ENCODE measurements around the gene ANKRD12. TPM values are rescaled to one million over a fixed set of nuclear protein-coding genes. Genes with fewer than 3 reads are reported as not detected.

ANKRD12 gene
- total RNA-seq, 1 donor from 2014 or later, result 53.3 TPM

- H3K4me1 Mint-ChIP-seq (ENCODE audit: low read depth), result no peaks in the 10 kb centered on the region
- H3K36me3 Mint-ChIP-seq (ENCODE audit: insufficient read depth), result peaks cover 13% of the 10 kb centered on the region
- H3K4me3 Mint-ChIP-seq (ENCODE audit: low read depth), result no peak overlapping the region
- no peak for DNase-seq (ENCODE audit: low spot score, unreplicated experiment)
- no peaks in the 10 kb centered on the region for H3K27me3 Mint-ChIP-seq
- TF ChIP-seq CTCF (IDR thresholded peaks at IDR 0.05; ENCODE audit: unreplicated experiment), result no peak
- H3K9me3 Mint-ChIP-seq (ENCODE audit: low read depth), result no peaks in the 10 kb centered on the region
- no peak overlapping the region for H3K27ac Mint-ChIP-seq
These were observed 42.0 kb downstream of the ANKRD12 start for GRCh38 chr18:9178557-9178956.

- Mint-ChIP-seq H3K27me3 (no peaks in the 10 kb centered on the region), H3K9me3 (ENCODE audit: low read depth) (no peaks in the 10 kb centered on the region), H3K36me3 (ENCODE audit: insufficient read depth) (peaks cover 19% of the 10 kb centered on the region), H3K4me1 (ENCODE audit: low read depth) (no peaks in the 10 kb centered on the region), H3K27ac (no peak overlapping the region), H3K4me3 (ENCODE audit: low read depth) (no peak overlapping the region)
- no peak for TF ChIP-seq CTCF (IDR thresholded peaks at IDR 0.05; ENCODE audit: unreplicated experiment)
- no peak for DNase-seq (ENCODE audit: low spot score, unreplicated experiment)
These were observed 44.7 kb downstream of the ANKRD12 start for GRCh38 chr18:9181275-9181674.

GRCh38 chr18:9182852-9183399, 46.3 kb downstream of the ANKRD12 start:
- Mint-ChIP-seq H3K9me3 (ENCODE audit: low read depth) (no peaks in the 10 kb centered on the region), H3K27me3 (no peaks in the 10 kb centered on the region), H3K36me3 (ENCODE audit: insufficient read depth) (peaks cover 21% of the 10 kb centered on the region), H3K27ac (no peak overlapping the region), H3K4me3 (ENCODE audit: low read depth) (no peak overlapping the region), H3K4me1 (ENCODE audit: low read depth) (no peaks in the 10 kb centered on the region)
- TF ChIP-seq CTCF (IDR thresholded peaks at IDR 0.05; ENCODE audit: unreplicated experiment), result no peak
- DNase-seq (ENCODE audit: low spot score, unreplicated experiment), result no peak

GRCh38 chr18:9184998-9185613, 48.5 kb downstream of the ANKRD12 start:
- Mint-ChIP-seq H3K27me3 (no peaks in the 10 kb centered on the region), H3K27ac (no peak overlapping the region), H3K4me1 (ENCODE audit: low read depth) (no peaks in the 10 kb centered on the region), H3K9me3 (ENCODE audit: low read depth) (no peaks in the 10 kb centered on the region), H3K36me3 (ENCODE audit: insufficient read depth) (peaks cover 26% of the 10 kb centered on the region), H3K4me3 (ENCODE audit: low read depth) (no peak overlapping the region)
- DNase-seq (ENCODE audit: low spot score, unreplicated experiment), result no peak
- TF ChIP-seq CTCF (IDR thresholded peaks at IDR 0.05; ENCODE audit: unreplicated experiment), result no peak

- no peak for TF ChIP-seq CTCF (IDR thresholded peaks at IDR 0.05; ENCODE audit: unreplicated experiment)
- H3K9me3 Mint-ChIP-seq (ENCODE audit: low read depth), result no peaks in the 10 kb centered on the region
- H3K27me3 Mint-ChIP-seq, result no peaks in the 10 kb centered on the region
- DNase-seq (ENCODE audit: low spot score, unreplicated experiment), result no peak
- no peak overlapping the region for H3K4me3 Mint-ChIP-seq (ENCODE audit: low read depth)
- H3K27ac Mint-ChIP-seq, result no peak overlapping the region
- H3K36me3 Mint-ChIP-seq (ENCODE audit: insufficient read depth), result peaks cover 21% of the 10 kb centered on the region
- no peaks in the 10 kb centered on the region for H3K4me1 Mint-ChIP-seq (ENCODE audit: low read depth)
These were observed 52.0 kb downstream of the ANKRD12 start for GRCh38 chr18:9188359-9189231.

Data from progenitor cell of endocrine pancreas (in vitro differentiated cells).